Gastroesophageal sphincter (tissue), 4 donors: Measurements from ENCODE around the gene SEZ6L. TPM values are rescaled to one million over a fixed set of nuclear protein-coding genes. Genes with fewer than 3 reads are reported as not detected.

Experiments
- ATAC-seq: fragments of 150-250 bp; one replicate; pipeline ENCODE4 v1.9.1; 2016; ENCODE audit warnings: mild to moderate bottlenecking, moderate library complexity
- H3K27ac ChIP-seq, 4 donors: fragments of 200-600 bp; sonication (generic) in 3 of 4; 1 replicate in 3 of 4; 2 replicates in 1 of 4; pipeline ENCODE4 v1.5.1; 2016 to 2019
- H3K27me3 ChIP-seq: fragments of 200-600 bp; sonication (generic); one replicate; pipeline ENCODE4 v1.5.1; 2019
- H3K36me3 ChIP-seq, 2 donors: fragments of 200-600 bp; sonication (generic); one replicate each; pipeline ENCODE4 v1.5.1; 2019; ENCODE audit warnings: control low read depth in 1 of 2
- H3K4me1 ChIP-seq, 3 donors: fragments of 200-600 bp; sonication (generic); 1 replicate in 2 of 3; 2 replicates in 1 of 3; pipeline ENCODE4 v1.5.1; 2016 to 2019; ENCODE audit warnings: control low read depth in 2 of 3
- H3K4me3 ChIP-seq, 2 donors: fragments of 200-600 bp; sonication (generic); one replicate each; pipeline ENCODE4 v1.5.1; 2019; ENCODE audit warnings: mild to moderate bottlenecking in 1 of 2, moderate library complexity in 1 of 2
- H3K9me3 ChIP-seq, 3 donors: fragments of 200-600 bp; sonication (generic); one replicate each; pipeline ENCODE4 v1.5.1; 2017 to 2019; ENCODE audit warnings: control low read depth in 2 of 3
- CTCF ChIP-seq, 4 experiments: fragments of 200-600 bp in 2 of 4; fragments of 450-650 bp in 2 of 4; sonication (generic) in 1 of 4; IDR thresholded peaks; one replicate each; pipeline ENCODE4 v1.5.1; 2017 to 2019; ENCODE audit warnings: antibody characterized with exemption in 4 of 4, mild to moderate bottlenecking in 2 of 4, moderate library complexity in 2 of 4
- EP300 ChIP-seq: sonication (generic); formaldehyde crosslinking; IDR thresholded peaks from one replicate; pipeline ENCODE4 v1.6.1; 2017; ENCODE audit warnings: antibody characterized with exemption, mild to moderate bottlenecking
- POLR2A ChIP-seq, 2 donors: fragments of 450-650 bp; IDR thresholded peaks; one replicate each; pipeline ENCODE4 v1.6.1; 2017; ENCODE audit warnings: antibody characterized with exemption in 2 of 2, mild to moderate bottlenecking in 2 of 2, moderate library complexity in 1 of 2
- POLR2AphosphoS5 ChIP-seq: sonication (generic); formaldehyde crosslinking; IDR thresholded peaks from one replicate; pipeline ENCODE4 v1.6.1; 2017; ENCODE audit warnings: antibody characterized with exemption
- WGBS, 2 donors: methylation state at CpG; one replicate each; pipeline ENCODE4 v1.1.5; 2018; ENCODE audit warnings: low coverage in 1 of 2; 5-methylcytosine and 5-hydroxymethylcytosine counted together
- total RNA-seq, 4 donors: library from RNA; depleted of rRNA; stranded (reverse); fragments of >200 nt; gene quantifications; one replicate each; pipeline ENCODE4 v1.1.0, GENCODE V29; 2016

SEZ6L gene
- total RNA-seq, 4 donors from 2014 or later: 0.12 to 0.47 (median 0.28) TPM

GRCh38 chr22:26174280-26174679, 5.0 kb downstream of the SEZ6L start:
- Histone ChIP-seq H3K27me3 (peaks cover 84% of the 10 kb centered on the region), H3K36me3 (no peaks in the 10 kb centered on the region), H3K9me3 (no peaks in the 10 kb centered on the region), H3K4me1 (peaks cover 0 to 10% (median 8%) of the 10 kb centered on the region in 3 donors), H3K4me3 (no peak overlapping the region), H3K27ac (no peak overlapping the region)
- TF ChIP-seq POLR2AphosphoS5 (no peak), CTCF (IDR thresholded peaks at IDR 0.05) (no peak), POLR2A (IDR thresholded peaks at IDR 0.05) (no peak), EP300 (no peak)
- ATAC-seq: no peak
- WGBS, 2 donors: 10 to 13% methylated on average over 4 to 9 of the region's 12 CpGs

- Histone ChIP-seq H3K4me1 (no peaks in the 10 kb centered on the region), H3K27me3 (peaks cover 64% of the 10 kb centered on the region), H3K36me3 (no peaks in the 10 kb centered on the region), H3K9me3 (no peaks in the 10 kb centered on the region), H3K27ac (no peak overlapping the region), H3K4me3 (no peak overlapping the region)
- ATAC-seq: no peak
- WGBS, 2 donors: 12 to 29% methylated on average over 3 of the region's 3 CpGs
- TF ChIP-seq EP300 (no peak), POLR2A (IDR thresholded peaks at IDR 0.05) (no peak), POLR2AphosphoS5 (no peak)
Observed at GRCh38 chr22:26182723-26183122, 13.5 kb downstream of the SEZ6L start.

GRCh38 chr22:26185190-26185589, 15.9 kb downstream of the SEZ6L start:
- 80% methylated on average over 2 of the region's 2 CpGs for WGBS, 2 donors
- ATAC-seq: no peak
- H3K4me3 ChIP-seq: no peak overlapping the region
- no peaks in the 10 kb centered on the region for H3K9me3 ChIP-seq
- H3K4me1 ChIP-seq: no peaks in the 10 kb centered on the region
- no peak for TF ChIP-seq POLR2AphosphoS5
- no peak for TF ChIP-seq CTCF (IDR thresholded peaks at IDR 0.05)
- TF ChIP-seq POLR2A (IDR thresholded peaks at IDR 0.05): no peak
- TF ChIP-seq EP300: no peak
- no peaks in the 10 kb centered on the region for H3K36me3 ChIP-seq
- peaks cover 54% of the 10 kb centered on the region for H3K27me3 ChIP-seq
- no peak overlapping the region for H3K27ac ChIP-seq

- H3K4me3 ChIP-seq: no peak overlapping the region
- H3K9me3 ChIP-seq: no peaks in the 10 kb centered on the region
- TF ChIP-seq POLR2A (IDR thresholded peaks at IDR 0.05) (no peak), CTCF (IDR thresholded peaks at IDR 0.05) (no peak), EP300 (no peak)
- no peak overlapping the region for H3K27ac ChIP-seq
- peaks cover 58% of the 10 kb centered on the region for H3K27me3 ChIP-seq
- H3K4me1 ChIP-seq: no peaks in the 10 kb centered on the region
- WGBS, 2 donors: 73 to 74% methylated on average over 2 to 4 of the region's 4 CpGs
- no peaks in the 10 kb centered on the region for H3K36me3 ChIP-seq
- ATAC-seq: no peak
Observed at GRCh38 chr22:26188341-26188740, 19.1 kb downstream of the SEZ6L start.

GRCh38 chr22:26194313-26194712, 25.1 kb downstream of the SEZ6L start:
- TF ChIP-seq POLR2A (IDR thresholded peaks at IDR 0.05): no peak
- no peak for TF ChIP-seq EP300
- TF ChIP-seq POLR2AphosphoS5: no peak
- no peak for TF ChIP-seq CTCF (IDR thresholded peaks at IDR 0.05)

More at GRCh38 chr22:26194313-26194712, 25.1 kb downstream of the SEZ6L start:
- H3K4me1 ChIP-seq: no peaks in the 10 kb centered on the region
- H3K9me3 ChIP-seq: no peaks in the 10 kb centered on the region
- H3K36me3 ChIP-seq: no peaks in the 10 kb centered on the region
- H3K27me3 ChIP-seq: peaks cover 40% of the 10 kb centered on the region
- H3K4me3 ChIP-seq: no peak overlapping the region
- no peak overlapping the region for H3K27ac ChIP-seq
- no peak for ATAC-seq
- 19 to 49% methylated on average over 2 to 3 of the region's 3 CpGs for WGBS, 2 donors
